Testis (tissue), 3 donors: ENCODE data around the gene PLIN5. TPM values are rescaled to one million over a fixed set of nuclear protein-coding genes. Genes with fewer than 3 reads are reported as not detected.

Source experiments
- DNase-seq: peaks from one replicate; pipeline ENCODE4 v3.0.0-alpha.2; 2019
- H3K27ac ChIP-seq, 2 donors: fragments of 200-600 bp; sonication (generic); one replicate each; pipeline ENCODE4 v1.5.1; 2019
- H3K27me3 ChIP-seq: fragments of 200-600 bp; sonication (generic); one replicate; pipeline ENCODE4 v1.5.1; 2019
- H3K36me3 ChIP-seq: fragments of 200-600 bp; sonication (generic); one replicate; pipeline ENCODE4 v1.5.1; 2017; ENCODE audit warnings: low read depth; ENCODE audit errors: missing control alignments
- H3K4me1 ChIP-seq: fragments of 200-600 bp; sonication (generic); one replicate; pipeline ENCODE4 v1.5.1; 2019
- H3K4me3 ChIP-seq, 2 donors: fragments of 200-600 bp; sonication (generic); one replicate each; pipeline ENCODE4 v1.5.1; 2017 to 2019
- H3K9me3 ChIP-seq: fragments of 200-600 bp; sonication (generic); one replicate; pipeline ENCODE4 v1.5.1; 2017
- CTCF ChIP-seq, 3 experiments: fragments of 450-650 bp in 2 of 3; fragments of 200-600 bp in 1 of 3; sonication (generic) in 1 of 3; IDR thresholded peaks; one replicate each; pipeline ENCODE4 v1.5.1; 2016 to 2019; ENCODE audit warnings: antibody characterized with exemption in 3 of 3, mild to moderate bottlenecking in 2 of 3, moderate library complexity in 1 of 3
- POLR2A ChIP-seq: fragments of 450-650 bp; IDR thresholded peaks from one replicate; pipeline ENCODE4 v1.6.1; 2017; ENCODE audit warnings: antibody characterized with exemption, mild to moderate bottlenecking, moderate library complexity
- WGBS, 2 donors: methylation state at CpG; one replicate each; pipeline ENCODE4 v1.1.5; 2018; 5-methylcytosine and 5-hydroxymethylcytosine counted together
- intact Hi-C: fragments of 100-400 bp; cut with DNase I; formaldehyde crosslinking; loops from one replicate; pipeline ENCODE4 v1.15.1; 2023; ENCODE audit warnings: low total_unique reads
- polyA plus RNA-seq: library from polyadenylated mRNA; stranded (reverse); fragments of 350-450 nt; fragmentation: Illumina TruSeq; extraction: RNeasy Lipid Tissue Mini Kit (QIAGEN cat#74804); gene quantifications from one replicate; pipeline ENCODE4 v1.2.3, GENCODE V29; 2014; ENCODE audit warnings: low read depth, low replicate concordance; ENCODE audit not compliant: insufficient read depth
- total RNA-seq, 2 donors: library from RNA; depleted of rRNA; stranded (reverse); fragments of >200 nt; gene quantifications; one replicate each; pipeline ENCODE4 v1.2.3, GENCODE V29; 2016

Gene PLIN5
- total and polyA plus RNA-seq, 3 donors from 2014 or later: 3.8 to 8.5 (median 7.4) TPM

DNA sequence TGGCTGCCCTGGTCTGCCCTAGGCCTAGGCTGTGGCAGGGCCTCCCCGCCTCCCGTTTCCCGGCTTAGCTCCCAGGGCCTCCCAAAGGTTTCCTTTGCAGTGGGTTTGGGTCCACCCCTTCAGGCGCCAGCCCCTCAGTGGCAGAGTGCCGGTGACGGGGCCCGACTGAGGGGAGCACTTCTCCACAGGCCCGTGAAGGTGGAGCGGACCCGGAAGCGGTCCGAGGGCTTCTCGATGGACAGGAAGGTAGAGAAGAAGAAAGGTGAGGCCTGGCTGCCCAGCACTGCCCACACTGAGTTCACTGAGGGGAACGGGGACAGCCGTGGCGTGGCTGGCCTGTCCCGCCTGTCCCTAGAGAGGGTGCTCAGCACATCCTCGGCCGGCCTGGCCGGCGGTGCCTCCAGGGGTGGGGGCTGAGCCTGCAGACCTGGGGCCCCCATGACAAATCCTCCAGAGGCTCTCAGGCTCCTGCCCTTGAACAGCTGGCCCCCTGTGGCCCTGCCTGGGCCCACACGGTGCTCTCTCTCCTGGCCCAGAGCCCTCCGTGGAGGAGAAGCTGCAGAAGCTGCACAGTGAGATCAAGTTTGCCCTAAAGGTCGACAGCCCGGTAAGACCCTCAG lies 37.1 kb downstream of the PLIN5 start:
- H3K27ac ChIP-seq: no peak overlapping the region
- 89 to 93% methylated on average over 19 to 25 of the region's 25 CpGs for WGBS, 2 donors
- H3K9me3 ChIP-seq: no peaks in the 10 kb centered on the region
- no peak overlapping the region for H3K4me3 ChIP-seq
- no peaks in the 10 kb centered on the region for H3K36me3 ChIP-seq
- TF ChIP-seq POLR2A (no peak), CTCF (IDR thresholded peaks at IDR 0.05) (no peak)
- H3K4me1 ChIP-seq: peaks cover 7% of the 10 kb centered on the region
- H3K27me3 ChIP-seq: no peaks in the 10 kb centered on the region
- DNase-seq: no peak
- intact Hi-C loops: no loop called here

- TF ChIP-seq CTCF (IDR thresholded peaks at IDR 0.05): no peak
- TF ChIP-seq POLR2A: no peak
- Histone ChIP-seq H3K36me3 (no peaks in the 10 kb centered on the region), H3K27ac (no peak overlapping the region), H3K4me3 (no peak overlapping the region), H3K27me3 (no peaks in the 10 kb centered on the region), H3K9me3 (no peaks in the 10 kb centered on the region), H3K4me1 (peaks cover under 1% of the 10 kb centered on the region)
- no peak for DNase-seq
- WGBS, 2 donors: 79 to 88% methylated on average over 10 to 18 of the region's 18 CpGs
- intact Hi-C loops: no loop called here
Measured at GRCh38 chr19:4496304-4496703, 38.7 kb downstream of the PLIN5 start.

- H3K4me1 ChIP-seq: no peaks in the 10 kb centered on the region
- no peak overlapping the region for H3K27ac ChIP-seq
- TF ChIP-seq POLR2A: no peak
- TF ChIP-seq CTCF (IDR thresholded peaks at IDR 0.05): no peak
- DNase-seq: no peak
- H3K9me3 ChIP-seq: no peaks in the 10 kb centered on the region
- WGBS, 2 donors: 83 to 94% methylated on average over 11 to 12 of the region's 12 CpGs
- intact Hi-C loops: no loop called here
- H3K4me3 ChIP-seq: no peak overlapping the region
- H3K27me3 ChIP-seq: no peaks in the 10 kb centered on the region
- H3K36me3 ChIP-seq: no peaks in the 10 kb centered on the region
Measured at GRCh38 chr19:4495471-4495870, 39.6 kb downstream of the PLIN5 start.

GRCh38 chr19:4494691-4495064 lies 40.3 kb downstream of the PLIN5 start:
- DNase-seq: no peak
- Histone ChIP-seq H3K36me3 (no peaks in the 10 kb centered on the region), H3K4me3 (no peak overlapping the region), H3K4me1 (no peaks in the 10 kb centered on the region), H3K27me3 (no peaks in the 10 kb centered on the region), H3K27ac (no peak overlapping the region), H3K9me3 (no peaks in the 10 kb centered on the region)
- 79 to 82% methylated on average over 8 of the region's 8 CpGs for WGBS, 2 donors
- no peak for TF ChIP-seq CTCF (IDR thresholded peaks at IDR 0.05)
- no peak for TF ChIP-seq POLR2A
- intact Hi-C loops: no loop called here
